ENCODE data around the gene TFB1M.

The TFB1M gene

GRCh38 chr6:155325700-155326516, 11.6 kb upstream of the TFB1M start:
- TF ChIP-seq, protein P1, sequence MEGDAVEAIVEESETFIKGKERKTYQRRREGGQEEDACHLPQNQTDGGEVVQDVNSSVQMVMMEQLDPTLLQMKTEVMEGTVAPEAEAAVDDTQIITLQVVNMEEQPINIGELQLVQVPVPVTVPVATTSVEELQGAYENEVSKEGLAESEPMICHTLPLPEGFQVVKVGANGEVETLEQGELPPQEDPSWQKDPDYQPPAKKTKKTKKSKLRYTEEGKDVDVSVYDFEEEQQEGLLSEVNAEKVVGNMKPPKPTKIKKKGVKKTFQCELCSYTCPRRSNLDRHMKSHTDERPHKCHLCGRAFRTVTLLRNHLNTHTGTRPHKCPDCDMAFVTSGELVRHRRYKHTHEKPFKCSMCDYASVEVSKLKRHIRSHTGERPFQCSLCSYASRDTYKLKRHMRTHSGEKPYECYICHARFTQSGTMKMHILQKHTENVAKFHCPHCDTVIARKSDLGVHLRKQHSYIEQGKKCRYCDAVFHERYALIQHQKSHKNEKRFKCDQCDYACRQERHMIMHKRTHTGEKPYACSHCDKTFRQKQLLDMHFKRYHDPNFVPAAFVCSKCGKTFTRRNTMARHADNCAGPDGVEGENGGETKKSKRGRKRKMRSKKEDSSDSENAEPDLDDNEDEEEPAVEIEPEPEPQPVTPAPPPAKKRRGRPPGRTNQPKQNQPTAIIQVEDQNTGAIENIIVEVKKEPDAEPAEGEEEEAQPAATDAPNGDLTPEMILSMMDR (IDR thresholded peaks at IDR 0.05): no peak

- TF ChIP-seq, protein P1 (IDR thresholded peaks at IDR 0.05): no peak
Observed at GRCh38 chr6:155324993-155325392, 10.7 kb upstream of the TFB1M start.

DNA sequence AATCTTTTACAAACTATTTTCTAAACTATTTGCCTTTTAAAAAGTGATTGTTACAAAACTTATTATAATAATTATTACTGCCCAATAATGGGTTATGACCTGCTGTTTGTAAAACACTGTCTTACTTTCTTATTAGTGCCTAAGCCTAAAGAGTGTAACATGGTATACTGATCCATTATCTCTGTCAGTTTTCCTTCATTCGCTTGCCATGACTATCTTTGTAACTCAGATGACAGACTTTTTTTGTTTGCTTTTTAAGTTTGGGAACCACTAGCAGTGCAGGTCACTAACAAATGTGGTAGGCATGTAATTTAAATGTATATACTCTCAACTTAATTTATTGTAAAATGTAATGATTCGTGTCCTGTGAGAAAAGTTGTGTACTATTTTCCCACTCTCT, 9.9 kb upstream of the TFB1M start:
- TF ChIP-seq, protein P1 (IDR thresholded peaks at IDR 0.05): no peak

- TF ChIP-seq, protein P1 (IDR thresholded peaks at IDR 0.05): no peak
Observed at GRCh38 chr6:155319902-155320301, 5.6 kb upstream of the TFB1M start.

GRCh38 chr6:155317186-155317585, 2.9 kb upstream of the TFB1M start:
- TF ChIP-seq, protein P1 (IDR thresholded peaks at IDR 0.05): peak; percentile 33; the same call in 1 of the 2 replicates

DNA sequence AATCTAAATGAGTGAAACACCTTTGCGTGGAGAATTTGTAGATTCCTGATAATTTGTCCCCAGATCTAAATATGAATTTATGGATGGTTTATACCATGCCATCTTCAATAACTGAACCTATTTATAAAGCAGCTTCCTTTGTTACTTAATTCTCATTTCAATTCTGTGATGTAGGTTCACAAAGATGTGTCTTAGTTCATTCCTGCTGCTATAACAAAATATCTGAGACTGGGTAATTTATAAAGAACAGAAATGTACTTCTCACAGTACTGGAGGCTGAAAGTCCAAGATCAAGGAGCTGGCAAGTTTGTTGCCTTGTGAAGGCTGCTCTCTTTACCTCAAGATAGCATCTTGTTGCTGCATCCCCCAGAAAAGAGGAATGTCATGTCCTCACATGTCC, 2.1 kb upstream of the TFB1M start:
- TF ChIP-seq, protein P1 (IDR thresholded peaks at IDR 0.05): no peak

GRCh38 chr6:155315516-155315871, 1.2 kb upstream of the TFB1M start:
- TF ChIP-seq, protein P1 (IDR thresholded peaks at IDR 0.05): no peak

Data from LNCAP (cell line).